ENCODE data around the gene SPP2.

Gene SPP2

GRCh38 chr2:234066587-234066986 lies 16.1 kb downstream of the SPP2 start:
- Histone ChIP-seq H3K36me3 (ENCODE audit: insufficient read depth, low read length) (no peaks in the 10 kb centered on the region), H4K20me1 (ENCODE audit: insufficient read depth, low read length) (no peaks in the 10 kb centered on the region), H3K9me3 (ENCODE audit: low read length) (no peaks in the 10 kb centered on the region), H2AFZ (ENCODE audit: low read length) (no peak overlapping the region), H3K4me1 (ENCODE audit: insufficient read depth, low read length, severe bottlenecking) (no peaks in the 10 kb centered on the region), H3K9me2 (ENCODE audit: low read depth, low read length) (no peaks in the 10 kb centered on the region), H3K4me3 (ENCODE audit: low read depth, low read length, poor library complexity, severe bottlenecking) (no peak overlapping the region), H3K4me2 (ENCODE audit: low read length) (no peak overlapping the region), H3K27ac (ENCODE audit: low read depth, low read length, poor library complexity, severe bottlenecking) (no peak overlapping the region), H3K79me2 (ENCODE audit: insufficient read depth, low read length) (no peaks in the 10 kb centered on the region), H3F3A (ENCODE audit: insufficient read depth, low read length) (no peaks in the 10 kb centered on the region), H3K27me3 (ENCODE audit: insufficient read depth, low read length) (no peaks in the 10 kb centered on the region; the same call in 1 of the 2 replicates), H3K9ac (ENCODE audit: low read length) (no peak overlapping the region)
- TF ChIP-seq EZH2 (IDR thresholded peaks at IDR 0.05; ENCODE audit: borderline replicate concordance, low read length) (no peak), CTCF (IDR thresholded peaks at IDR 0.05; ENCODE audit: low read length) (no peak)

DNA sequence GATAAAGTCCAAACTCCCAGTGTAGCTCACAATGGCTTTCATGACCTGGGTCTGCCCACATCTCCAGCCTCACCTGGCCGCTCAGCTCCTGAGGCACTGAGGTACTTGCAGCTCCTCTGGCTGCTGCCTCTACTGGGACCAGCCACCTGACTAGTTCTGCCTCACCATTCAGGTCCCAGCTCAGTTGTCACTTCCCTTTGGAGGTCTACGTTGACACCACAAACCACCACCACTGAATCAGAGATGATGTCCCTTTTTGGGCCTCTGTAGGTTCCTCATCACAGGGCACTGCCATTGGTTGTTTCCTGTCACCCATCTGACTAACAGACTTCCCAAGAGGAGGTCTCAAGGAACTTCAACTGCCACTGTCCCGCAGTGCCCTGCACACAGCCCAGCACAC lies 21.2 kb downstream of the SPP2 start:
- Histone ChIP-seq H3F3A (ENCODE audit: insufficient read depth, low read length) (no peaks in the 10 kb centered on the region), H3K9ac (ENCODE audit: low read length) (no peak overlapping the region), H3K4me2 (ENCODE audit: low read length) (no peak overlapping the region), H3K4me1 (ENCODE audit: insufficient read depth, low read length, severe bottlenecking) (no peaks in the 10 kb centered on the region), H3K9me2 (ENCODE audit: low read depth, low read length) (no peaks in the 10 kb centered on the region), H3K9me3 (ENCODE audit: low read length) (no peaks in the 10 kb centered on the region), H3K27ac (ENCODE audit: low read depth, low read length, poor library complexity, severe bottlenecking) (no peak overlapping the region), H3K27me3 (ENCODE audit: insufficient read depth, low read length) (no peaks in the 10 kb centered on the region; the same call in 1 of the 2 replicates), H3K36me3 (ENCODE audit: insufficient read depth, low read length) (no peaks in the 10 kb centered on the region), H3K4me3 (ENCODE audit: low read depth, low read length, poor library complexity, severe bottlenecking) (no peak overlapping the region), H2AFZ (ENCODE audit: low read length) (no peak overlapping the region), H4K20me1 (ENCODE audit: insufficient read depth, low read length) (no peaks in the 10 kb centered on the region), H3K79me2 (ENCODE audit: insufficient read depth, low read length) (no peaks in the 10 kb centered on the region)
- TF ChIP-seq CTCF (IDR thresholded peaks at IDR 0.05; ENCODE audit: low read length) (no peak), EZH2 (IDR thresholded peaks at IDR 0.05; ENCODE audit: borderline replicate concordance, low read length) (no peak)

DNA sequence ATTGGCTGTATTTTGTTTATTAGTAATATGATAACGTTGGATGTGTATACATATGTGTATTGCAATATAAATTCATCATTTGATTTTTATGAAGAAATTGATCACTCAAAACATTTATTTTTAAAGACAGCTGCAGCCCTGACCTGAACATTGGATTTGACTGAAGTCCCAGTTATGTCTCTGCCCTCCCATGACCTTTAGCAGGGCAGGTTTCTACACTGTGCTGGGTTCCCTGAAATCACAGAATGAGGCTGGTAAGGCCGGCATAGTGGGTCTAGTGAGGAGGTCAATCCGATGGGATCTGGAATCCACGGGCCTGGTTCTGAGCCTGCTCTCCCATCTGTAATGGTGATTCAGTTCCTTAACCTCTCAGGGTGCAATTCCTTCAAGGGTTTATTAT lies 22.0 kb downstream of the SPP2 start:
- Histone ChIP-seq H2AFZ (ENCODE audit: low read length) (no peak overlapping the region), H3K4me2 (ENCODE audit: low read length) (no peak overlapping the region), H3K4me3 (ENCODE audit: low read depth, low read length, poor library complexity, severe bottlenecking) (no peak overlapping the region)

More for the DNA sequence above, 22.0 kb downstream of the SPP2 start:
- no peaks in the 10 kb centered on the region for H3K9me3 ChIP-seq (ENCODE audit: low read length)
- H3K79me2 ChIP-seq (ENCODE audit: insufficient read depth, low read length): no peaks in the 10 kb centered on the region
- no peaks in the 10 kb centered on the region; the same call in 1 of the 2 replicates for H3K27me3 ChIP-seq (ENCODE audit: insufficient read depth, low read length)
- H4K20me1 ChIP-seq (ENCODE audit: insufficient read depth, low read length): no peaks in the 10 kb centered on the region
- H3K9ac ChIP-seq (ENCODE audit: low read length): no peak overlapping the region
- TF ChIP-seq CTCF (IDR thresholded peaks at IDR 0.05; ENCODE audit: low read length) (no peak), EZH2 (IDR thresholded peaks at IDR 0.05; ENCODE audit: borderline replicate concordance, low read length) (no peak)
- H3K27ac ChIP-seq (ENCODE audit: low read depth, low read length, poor library complexity, severe bottlenecking): no peak overlapping the region
- no peaks in the 10 kb centered on the region for H3F3A ChIP-seq (ENCODE audit: insufficient read depth, low read length)
- no peaks in the 10 kb centered on the region for H3K4me1 ChIP-seq (ENCODE audit: insufficient read depth, low read length, severe bottlenecking)
- no peaks in the 10 kb centered on the region for H3K36me3 ChIP-seq (ENCODE audit: insufficient read depth, low read length)
- H3K9me2 ChIP-seq (ENCODE audit: low read depth, low read length): no peaks in the 10 kb centered on the region
